Duodenal mucosa (tissue), 2 donors: Measurements from ENCODE around the gene LIPC.

Experiments
- H3K27ac ChIP-seq: one replicate; pipeline ENCODE4 v1.7.0; 2013; ENCODE audit warnings: low read depth, low read length
- H3K27me3 ChIP-seq, 2 donors: one replicate each; pipeline ENCODE4 v1.7.0; 2013; ENCODE audit warnings: low read length in 2 of 2, control low read depth in 1 of 2; ENCODE audit not compliant: insufficient read depth in 2 of 2, control insufficient read depth in 1 of 2
- H3K36me3 ChIP-seq, 2 donors: one replicate each; pipeline ENCODE4 v1.7.0; 2013; ENCODE audit warnings: low read length in 2 of 2, control low read depth in 1 of 2; ENCODE audit not compliant: insufficient read depth in 2 of 2, control insufficient read depth in 1 of 2
- H3K4me1 ChIP-seq, 2 donors: one replicate each; pipeline ENCODE4 v1.7.0; 2013; ENCODE audit warnings: low read length in 2 of 2, control low read depth in 1 of 2; ENCODE audit not compliant: insufficient read depth in 2 of 2, control insufficient read depth in 1 of 2
- H3K4me3 ChIP-seq, 2 donors: one replicate each; pipeline ENCODE4 v1.7.0; 2013; ENCODE audit warnings: low read length in 2 of 2, low read depth in 1 of 2
- H3K9ac ChIP-seq, 2 donors: one replicate each; pipeline ENCODE4 v1.7.0; 2013; ENCODE audit warnings: low read length in 2 of 2, low read depth in 1 of 2
- H3K9me3 ChIP-seq, 2 donors: one replicate each; pipeline ENCODE4 v1.7.0; 2013; ENCODE audit warnings: low read length in 2 of 2, control low read depth in 1 of 2; ENCODE audit not compliant: control insufficient read depth in 1 of 2

LIPC gene

GRCh38 chr15:58572521-58572920 is 140.7 kb downstream of the LIPC start:
- Histone ChIP-seq H3K9ac (no peak overlapping the region), H3K4me3 (no peak overlapping the region), H3K9me3 (no peaks in the 10 kb centered on the region), H3K27me3 (no peaks in the 10 kb centered on the region), H3K4me1 (peaks cover 12 to 23% of the 10 kb centered on the region in 2 donors), H3K27ac (no peak overlapping the region), H3K36me3 (no peaks in the 10 kb centered on the region)

- Histone ChIP-seq H3K4me1 (peaks cover 12 to 19% of the 10 kb centered on the region in 2 donors), H3K9me3 (no peaks in the 10 kb centered on the region), H3K9ac (no peak overlapping the region), H3K36me3 (no peaks in the 10 kb centered on the region), H3K27me3 (no peaks in the 10 kb centered on the region), H3K27ac (no peak overlapping the region), H3K4me3 (no peak overlapping the region)
These were observed 141.5 kb downstream of the LIPC start for GRCh38 chr15:58573270-58573669.

- Histone ChIP-seq H3K27ac (no peak overlapping the region), H3K4me1 (peaks cover 12 to 17% of the 10 kb centered on the region in 2 donors), H3K36me3 (no peaks in the 10 kb centered on the region), H3K9ac (no peak overlapping the region), H3K27me3 (no peaks in the 10 kb centered on the region), H3K9me3 (no peaks in the 10 kb centered on the region), H3K4me3 (no peak overlapping the region)
These were observed 142.8 kb downstream of the LIPC start for GRCh38 chr15:58574631-58575030.

- peaks cover 12 to 17% of the 10 kb centered on the region in 2 donors for H3K4me1 ChIP-seq
- no peaks in the 10 kb centered on the region for H3K9me3 ChIP-seq
- H3K4me3 ChIP-seq = no peak overlapping the region
- no peaks in the 10 kb centered on the region for H3K36me3 ChIP-seq
- no peak overlapping the region for H3K9ac ChIP-seq
- no peak overlapping the region for H3K27ac ChIP-seq
- no peaks in the 10 kb centered on the region for H3K27me3 ChIP-seq
These were observed 143.4 kb downstream of the LIPC start for GRCh38 chr15:58575045-58575786.

DNA sequence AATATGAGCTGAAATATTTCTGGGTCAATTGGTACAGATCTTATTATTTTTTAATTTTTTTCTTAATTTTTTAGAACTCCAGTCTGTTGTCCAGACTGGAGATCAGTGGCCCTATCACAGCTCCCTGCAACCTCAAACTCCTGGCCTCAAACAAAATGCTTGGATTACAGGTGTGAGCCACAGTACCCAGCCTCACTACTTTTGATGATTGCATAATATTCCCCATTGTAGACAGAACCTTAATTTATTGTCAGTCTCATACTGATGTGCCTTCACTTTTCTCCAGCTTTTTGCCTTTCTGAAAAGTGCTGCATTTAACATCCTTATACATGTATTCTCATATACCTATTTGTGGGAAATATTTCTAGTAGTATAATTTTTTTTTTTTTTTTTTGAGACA is 144.9 kb downstream of the LIPC start:
- no peak overlapping the region for H3K9ac ChIP-seq
- peaks cover 12 to 17% of the 10 kb centered on the region in 2 donors for H3K4me1 ChIP-seq
- no peaks in the 10 kb centered on the region for H3K36me3 ChIP-seq
- H3K9me3 ChIP-seq = no peaks in the 10 kb centered on the region
- H3K27ac ChIP-seq = no peak overlapping the region
- H3K27me3 ChIP-seq = no peaks in the 10 kb centered on the region
- H3K4me3 ChIP-seq = no peak overlapping the region

GRCh38 chr15:58582160-58582559 is 150.4 kb downstream of the LIPC start:
- H3K9ac ChIP-seq = no peak overlapping the region
- H3K4me3 ChIP-seq = no peak overlapping the region
- no peaks in the 10 kb centered on the region for H3K9me3 ChIP-seq
- H3K4me1 ChIP-seq = peaks cover 0 to 7% of the 10 kb centered on the region in 2 donors
- no peak overlapping the region for H3K27ac ChIP-seq
- no peaks in the 10 kb centered on the region for H3K36me3 ChIP-seq
- H3K27me3 ChIP-seq = no peaks in the 10 kb centered on the region

- Histone ChIP-seq H3K4me1 (peaks cover 0 to 7% of the 10 kb centered on the region in 2 donors), H3K27me3 (no peaks in the 10 kb centered on the region), H3K4me3 (no peak overlapping the region), H3K9ac (no peak overlapping the region), H3K36me3 (no peaks in the 10 kb centered on the region), H3K27ac (no peak overlapping the region), H3K9me3 (no peaks in the 10 kb centered on the region)
These were observed 151.5 kb downstream of the LIPC start for GRCh38 chr15:58583171-58583908.

GRCh38 chr15:58584789-58585461 is 153.1 kb downstream of the LIPC start:
- H3K27ac ChIP-seq = no peak overlapping the region

GRCh38 chr15:58585693-58586443 is 154.1 kb downstream of the LIPC start:
- Histone ChIP-seq H3K4me1 (peaks cover 3 to 7% of the 10 kb centered on the region in 2 donors), H3K36me3 (no peaks in the 10 kb centered on the region), H3K9me3 (no peaks in the 10 kb centered on the region), H3K27ac (no peak overlapping the region), H3K27me3 (no peaks in the 10 kb centered on the region), H3K4me3 (no peak overlapping the region), H3K9ac (no peak overlapping the region)

More at GRCh38 chr15:58584789-58585461, 153.1 kb downstream of the LIPC start:
- Histone ChIP-seq H3K9ac (no peak overlapping the region), H3K4me3 (no peak overlapping the region), H3K36me3 (no peaks in the 10 kb centered on the region), H3K4me1 (peaks cover 0 to 7% of the 10 kb centered on the region in 2 donors), H3K27me3 (no peaks in the 10 kb centered on the region), H3K9me3 (no peaks in the 10 kb centered on the region)
